Astrocyte of the cerebellum (primary cell): ENCODE data around the gene IL1B.
A peak's percentile ranks its signal among the peaks of the same experiment; 100 is the strongest.

Source experiments
- DNase-seq: peaks from one replicate; pipeline ENCODE4 v3.0.0-alpha.2; 2011; ENCODE audit warnings: low read depth
- H3K4me3 ChIP-seq: 2 replicates; pipeline ENCODE4 v1.5.1; 2011; ENCODE audit warnings: mild to moderate bottlenecking, low read depth, low read length, moderate library complexity
- in situ Hi-C: cut with HindIII; loops from 2 replicates; pipeline ENCODE4 v1.10.0; 2017; ENCODE audit warnings: low sequenced_read_pairs
- TF ChIP-seq, protein P1 (sequence below): IDR thresholded peaks from 2 replicates; pipeline ENCODE4 v1.5.1; 2012; ENCODE audit warnings: low read length, low read depth, moderate library complexity, mild to moderate bottlenecking; ENCODE audit errors: missing control alignments

The IL1B gene

DNA sequence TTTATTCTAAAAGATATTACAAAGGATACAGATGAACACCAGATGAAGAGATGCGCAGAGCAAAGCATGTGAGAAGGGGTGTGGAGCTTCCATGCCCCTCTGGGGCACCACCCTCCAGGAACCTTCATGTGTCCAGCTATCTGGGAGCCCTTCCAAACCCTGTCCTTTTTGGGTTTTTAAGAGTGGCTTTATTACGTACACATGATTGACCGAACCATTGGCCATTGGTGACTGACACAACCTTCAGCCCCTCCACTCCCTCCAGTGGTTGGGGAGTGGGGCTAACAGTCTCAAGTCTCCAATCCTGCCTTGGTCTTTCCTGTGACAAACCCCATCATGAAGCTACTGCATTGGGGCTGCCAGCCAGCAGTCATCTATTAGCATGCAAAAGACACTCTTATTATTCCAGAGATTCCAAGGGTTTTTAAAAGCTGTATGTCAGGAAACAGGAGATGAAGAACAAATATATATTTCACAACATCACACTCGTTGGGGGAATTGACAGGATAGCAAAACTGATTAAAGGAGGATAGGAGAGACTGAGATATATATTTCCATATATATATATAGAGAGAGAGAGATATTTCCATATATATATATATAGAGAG, 19.4 kb downstream of the IL1B start:
- TF ChIP-seq, protein P1, sequence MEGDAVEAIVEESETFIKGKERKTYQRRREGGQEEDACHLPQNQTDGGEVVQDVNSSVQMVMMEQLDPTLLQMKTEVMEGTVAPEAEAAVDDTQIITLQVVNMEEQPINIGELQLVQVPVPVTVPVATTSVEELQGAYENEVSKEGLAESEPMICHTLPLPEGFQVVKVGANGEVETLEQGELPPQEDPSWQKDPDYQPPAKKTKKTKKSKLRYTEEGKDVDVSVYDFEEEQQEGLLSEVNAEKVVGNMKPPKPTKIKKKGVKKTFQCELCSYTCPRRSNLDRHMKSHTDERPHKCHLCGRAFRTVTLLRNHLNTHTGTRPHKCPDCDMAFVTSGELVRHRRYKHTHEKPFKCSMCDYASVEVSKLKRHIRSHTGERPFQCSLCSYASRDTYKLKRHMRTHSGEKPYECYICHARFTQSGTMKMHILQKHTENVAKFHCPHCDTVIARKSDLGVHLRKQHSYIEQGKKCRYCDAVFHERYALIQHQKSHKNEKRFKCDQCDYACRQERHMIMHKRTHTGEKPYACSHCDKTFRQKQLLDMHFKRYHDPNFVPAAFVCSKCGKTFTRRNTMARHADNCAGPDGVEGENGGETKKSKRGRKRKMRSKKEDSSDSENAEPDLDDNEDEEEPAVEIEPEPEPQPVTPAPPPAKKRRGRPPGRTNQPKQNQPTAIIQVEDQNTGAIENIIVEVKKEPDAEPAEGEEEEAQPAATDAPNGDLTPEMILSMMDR = no peak
- in situ Hi-C loops = no loop called here
- no peak for DNase-seq
- H3K4me3 ChIP-seq = no peak overlapping the region

DNA sequence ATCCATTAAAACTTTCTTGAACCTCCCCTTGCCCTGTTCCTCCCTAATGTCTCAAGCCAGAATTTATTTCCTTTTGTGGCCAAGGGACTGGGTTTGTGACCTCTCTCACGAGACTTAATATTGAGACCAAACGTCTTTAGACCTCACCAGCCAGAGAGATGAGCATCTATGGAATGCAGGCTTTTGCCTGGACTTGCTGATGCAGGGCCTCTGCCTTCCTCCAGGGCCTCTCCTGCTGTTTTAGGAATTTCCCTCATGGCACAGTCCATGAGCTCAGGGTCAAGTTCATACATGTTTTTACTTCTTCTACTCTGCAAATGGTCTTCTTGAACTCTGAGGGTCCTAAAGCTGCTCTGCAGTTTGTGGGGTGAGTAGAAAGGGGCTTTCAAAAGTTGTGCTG, 22.3 kb downstream of the IL1B start:
- peak; percentile 27 for DNase-seq
- TF ChIP-seq, protein P1 = peak; percentile 21
- in situ Hi-C loops = no loop called here
- no peak overlapping the region for H3K4me3 ChIP-seq

DNA sequence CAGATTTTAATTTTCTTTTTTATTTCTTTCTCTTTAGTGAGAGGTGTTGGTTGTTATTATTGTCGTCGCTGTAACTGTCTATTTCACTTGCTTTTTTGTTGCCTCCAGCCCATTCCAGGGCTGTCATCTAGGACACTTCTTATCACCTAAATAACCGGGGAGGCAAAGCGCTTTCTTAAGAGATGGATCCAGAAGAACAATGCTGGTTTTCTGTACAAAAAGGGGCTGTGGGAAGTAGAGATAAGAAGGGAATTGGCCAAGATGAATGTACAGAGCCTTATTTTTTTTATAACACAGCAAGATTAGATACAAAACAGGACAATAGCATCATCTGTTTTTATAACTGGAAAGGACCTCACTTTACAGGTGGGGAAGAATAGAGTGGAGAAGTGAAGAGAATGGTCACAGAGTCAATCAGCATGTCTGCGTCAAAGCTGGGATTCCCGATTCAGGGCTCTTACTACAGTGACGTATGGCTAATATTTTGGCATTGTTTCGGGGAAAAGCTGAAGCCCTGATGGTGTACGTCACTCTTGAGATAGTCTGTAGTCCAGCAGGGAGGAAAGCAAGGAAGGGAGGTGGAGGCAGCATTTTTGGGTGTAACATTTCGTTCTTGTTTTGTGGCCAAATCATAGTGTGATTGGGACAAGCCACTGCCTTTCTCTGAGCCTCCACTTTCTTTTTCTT, 23.2 kb downstream of the IL1B start:
- no peak for DNase-seq
- TF ChIP-seq, protein P1 = no peak
- H3K4me3 ChIP-seq = no peak overlapping the region
- in situ Hi-C loops = no loop called here

- TF ChIP-seq, protein P1 = no peak
- DNase-seq = no peak
- in situ Hi-C loops = no loop called here
- no peak overlapping the region for H3K4me3 ChIP-seq
These were observed 24.0 kb downstream of the IL1B start for GRCh38 chr2:112812318-112813267.

- in situ Hi-C loops = no loop called here
- DNase-seq = peak; percentile 24
- no peak overlapping the region for H3K4me3 ChIP-seq
- TF ChIP-seq, protein P1 = no peak
These were observed 24.7 kb downstream of the IL1B start for GRCh38 chr2:112811841-112812306.

DNA sequence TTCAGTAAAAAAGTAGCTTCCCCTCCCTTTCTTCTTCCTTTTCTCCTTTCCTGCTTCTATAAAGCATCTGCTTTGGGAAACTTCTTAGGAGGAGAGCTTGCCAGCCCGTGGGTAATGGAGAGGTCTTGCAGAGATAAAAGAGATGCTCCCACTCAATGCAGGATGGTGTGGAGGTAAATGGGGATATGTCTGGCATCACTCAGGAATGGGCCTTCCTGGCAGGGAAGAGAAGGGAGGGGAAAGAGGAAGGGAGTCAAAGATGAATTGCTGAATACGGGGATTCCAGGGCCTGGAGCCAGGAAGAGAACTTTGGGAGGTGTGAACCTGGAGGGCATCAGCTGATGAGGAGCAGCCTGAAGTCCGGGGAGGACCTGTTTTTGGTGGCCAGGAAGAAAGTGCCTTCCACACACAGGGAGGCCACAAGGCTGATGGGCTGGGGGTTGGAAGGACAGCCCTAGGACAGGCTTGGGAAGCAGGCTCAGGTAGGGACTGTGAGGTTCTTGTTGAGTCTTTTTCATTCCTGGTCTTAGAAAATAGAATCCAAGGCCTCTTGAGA, 25.2 kb downstream of the IL1B start:
- H3K4me3 ChIP-seq = no peak overlapping the region
- in situ Hi-C loops = no loop called here
- TF ChIP-seq, protein P1 = no peak
- DNase-seq = no peak
